Right renal cortex interstitium (tissue), 3 donors: ENCODE results near the gene ATAD3B. TPM values are rescaled to one million over a fixed set of nuclear protein-coding genes. Genes with fewer than 3 reads are reported as not detected.
"Not testable (repeated sequence)": the region's sequence is repeated elsewhere in the genome, so short reads cannot be mapped to it uniquely, and the experiment has no call there.

Experiments
- DNase-seq, 3 donors: peaks; one replicate each; pipeline ENCODE4 v3.0.0-alpha.2; 2013; ENCODE audit warnings: low read depth in 3 of 3, low spot score in 2 of 3
- polyA plus RNA-seq, 3 donors: library from polyadenylated mRNA; unstranded; fragments of 120-200 nt; gene quantifications; one replicate each; pipeline ENCODE4 v1.2.1, GENCODE V29; 2013; ENCODE audit not compliant: insufficient read length in 3 of 3

Gene ATAD3B
- polyA plus RNA-seq, 3 donors: 8.1 to 9.8 (median 8.8) TPM

GRCh38 chr1:1508775-1509464, 37.4 kb downstream of the ATAD3B start:
- DNase-seq: not testable (repeated sequence)

GRCh38 chr1:1509465-1509850, 37.9 kb downstream of the ATAD3B start:
- not testable (repeated sequence) for DNase-seq

- no peak for DNase-seq
Measured at GRCh38 chr1:1510912-1511532, 39.5 kb downstream of the ATAD3B start.

GRCh38 chr1:1511533-1512285, 40.1 kb downstream of the ATAD3B start, which contains the start of gene ATAD3A:
Gene ATAD3A, plus strand, starts transcription at chr1:1512162. Its CDS starts 107 bp downstream, at chr1:1512269.
- peak; percentile 90 to 97 (median 95) for DNase-seq

GRCh38 chr1:1512425-1512824, 40.9 kb downstream of the ATAD3B start:
- DNase-seq: not testable (repeated sequence)

GRCh38 chr1:1513675-1514074, 42.1 kb downstream of the ATAD3B start:
- not testable (repeated sequence) for DNase-seq

GRCh38 chr1:1514376-1514775, 42.8 kb downstream of the ATAD3B start:
- not testable (repeated sequence) for DNase-seq

- not testable (repeated sequence) for DNase-seq
Measured at GRCh38 chr1:1516923-1517322, 45.4 kb downstream of the ATAD3B start.

GRCh38 chr1:1517973-1518620, 46.5 kb downstream of the ATAD3B start:
- no peak for DNase-seq

GRCh38 chr1:1518621-1519007, 47.0 kb downstream of the ATAD3B start:
- DNase-seq: not testable (repeated sequence)

GRCh38 chr1:1519805-1520505, 48.4 kb downstream of the ATAD3B start:
- DNase-seq: not testable (repeated sequence)

- no peak for DNase-seq
Measured at GRCh38 chr1:1521331-1521730, 49.8 kb downstream of the ATAD3B start.

GRCh38 chr1:1522536-1522935, 51.0 kb downstream of the ATAD3B start:
- not testable (repeated sequence) for DNase-seq

- not testable (repeated sequence) for DNase-seq
Measured at GRCh38 chr1:1523226-1523625, 51.7 kb downstream of the ATAD3B start.

- DNase-seq: not testable (repeated sequence)
Measured at GRCh38 chr1:1523651-1524050, 52.1 kb downstream of the ATAD3B start.

GRCh38 chr1:1524750-1525383, 53.3 kb downstream of the ATAD3B start:
- DNase-seq: not testable (repeated sequence)

- DNase-seq: not testable (repeated sequence)
Measured at GRCh38 chr1:1526476-1526875, 54.9 kb downstream of the ATAD3B start.

- no peak for DNase-seq
Measured at GRCh38 chr1:1527092-1527816, 55.7 kb downstream of the ATAD3B start.
